ENCODE measurements around the gene SIT1.
"Not testable (repeated sequence)": the region's sequence is repeated elsewhere in the genome, so short reads cannot be mapped to it uniquely, and the experiment has no call there.

The SIT1 gene

DNA sequence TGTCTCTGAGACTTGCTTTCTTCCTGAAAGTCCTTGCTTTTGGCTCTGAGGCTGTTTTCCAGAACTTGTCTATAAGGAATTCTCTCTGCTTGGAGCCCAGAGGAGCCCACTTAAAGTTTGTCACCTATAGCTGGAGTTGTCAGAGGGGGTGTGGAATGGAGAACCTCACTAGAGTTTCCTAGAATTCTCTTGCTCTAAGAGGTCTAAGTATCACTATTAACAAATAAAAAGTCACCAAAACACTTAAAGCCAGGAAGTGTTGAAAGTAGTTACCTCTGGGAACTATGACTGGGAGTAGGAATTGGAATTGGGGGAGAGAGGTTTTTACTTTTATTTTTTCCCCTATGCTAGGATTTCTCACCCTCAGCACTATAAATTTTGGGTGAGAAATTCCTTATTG, 15.0 kb downstream of the SIT1 start:
- no peak for DNase-seq

DNA sequence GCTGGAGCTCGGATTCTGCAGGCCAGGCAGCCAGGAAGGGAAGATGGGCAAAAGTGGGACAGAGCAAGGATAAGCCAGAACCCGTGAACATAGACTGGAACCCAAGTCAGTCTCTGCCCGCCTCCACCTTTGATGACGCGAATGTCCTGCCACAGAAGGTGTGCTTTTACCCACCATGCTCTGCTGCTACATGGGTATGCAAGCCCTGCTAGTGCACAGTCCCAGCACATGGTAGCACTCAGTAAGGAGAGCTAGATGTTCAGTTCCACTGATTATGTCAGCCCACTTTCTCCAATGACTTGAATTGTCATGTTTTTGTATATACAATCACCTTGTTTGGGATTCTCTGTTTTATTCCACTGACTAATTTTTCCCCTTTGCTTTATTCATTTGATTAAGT, 21.1 kb downstream of the SIT1 start:
- DNase-seq: no peak

DNA sequence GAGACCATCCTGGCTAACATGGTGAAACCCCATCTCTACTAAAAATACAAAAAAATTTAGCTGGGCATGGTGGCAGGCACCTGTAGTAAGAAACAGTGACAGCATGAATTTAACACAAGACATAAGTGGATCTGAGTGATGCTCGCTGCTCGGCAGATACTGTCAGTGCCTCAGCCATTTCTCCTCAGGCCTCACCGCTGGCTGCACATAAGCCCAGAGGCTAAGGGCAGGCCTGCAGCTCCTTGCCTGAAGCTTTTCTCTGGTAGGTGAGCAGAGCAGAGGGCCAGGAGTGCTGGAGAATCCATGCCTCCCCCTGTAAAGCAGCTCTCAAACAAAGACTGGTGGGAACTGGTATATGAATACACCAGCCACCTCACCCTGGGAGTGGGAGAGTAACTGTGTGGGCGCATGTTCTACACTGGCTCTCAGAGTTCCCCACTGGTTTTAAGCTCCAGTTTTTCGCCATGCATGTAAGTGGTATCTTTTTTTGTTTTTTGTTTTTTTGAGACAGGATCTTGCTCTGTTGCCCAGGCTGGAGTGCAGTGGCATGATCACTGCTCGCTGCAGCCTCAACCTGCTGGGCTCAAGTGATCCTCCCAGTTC, 22.2 kb downstream of the SIT1 start:
- no peak for DNase-seq

DNA sequence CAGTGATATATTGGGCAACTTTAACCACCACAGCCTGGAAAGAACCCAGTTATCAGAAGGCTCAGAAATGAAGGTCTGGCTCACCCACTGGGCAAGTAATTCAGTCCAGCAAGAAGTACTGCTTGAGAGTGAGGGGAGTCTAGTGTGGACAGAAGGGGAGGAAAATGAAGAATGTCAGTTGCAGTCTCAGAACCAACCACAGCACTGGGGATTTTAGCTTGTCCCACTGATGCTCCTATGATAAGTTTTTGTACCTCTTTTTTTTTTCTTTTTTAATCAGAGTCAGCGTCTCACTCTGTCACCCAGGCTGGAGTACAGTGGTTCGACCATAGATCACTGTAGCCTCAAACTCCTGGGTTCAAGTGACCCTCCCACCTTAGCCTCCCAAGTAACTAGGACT, 23.2 kb downstream of the SIT1 start:
- no peak for DNase-seq

DNA sequence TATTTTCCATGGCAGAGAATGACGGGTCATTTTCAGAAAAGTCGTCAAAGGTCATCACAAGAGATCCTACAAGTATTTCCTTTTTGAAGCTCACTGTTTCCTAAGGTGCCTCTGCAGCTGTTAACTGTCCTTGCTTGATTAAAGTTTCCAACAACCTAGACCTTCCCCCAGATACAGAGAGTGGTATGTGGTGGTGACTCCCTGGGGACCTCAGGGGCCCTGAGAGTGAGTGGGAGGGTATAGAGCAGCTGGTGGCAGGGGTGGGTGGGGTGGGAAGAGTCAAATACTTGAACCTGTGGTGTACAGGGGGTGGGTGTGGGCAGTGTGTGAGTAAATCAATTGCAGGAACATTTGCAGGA, 31.0 kb downstream of the SIT1 start:
- DNase-seq: no peak

DNA sequence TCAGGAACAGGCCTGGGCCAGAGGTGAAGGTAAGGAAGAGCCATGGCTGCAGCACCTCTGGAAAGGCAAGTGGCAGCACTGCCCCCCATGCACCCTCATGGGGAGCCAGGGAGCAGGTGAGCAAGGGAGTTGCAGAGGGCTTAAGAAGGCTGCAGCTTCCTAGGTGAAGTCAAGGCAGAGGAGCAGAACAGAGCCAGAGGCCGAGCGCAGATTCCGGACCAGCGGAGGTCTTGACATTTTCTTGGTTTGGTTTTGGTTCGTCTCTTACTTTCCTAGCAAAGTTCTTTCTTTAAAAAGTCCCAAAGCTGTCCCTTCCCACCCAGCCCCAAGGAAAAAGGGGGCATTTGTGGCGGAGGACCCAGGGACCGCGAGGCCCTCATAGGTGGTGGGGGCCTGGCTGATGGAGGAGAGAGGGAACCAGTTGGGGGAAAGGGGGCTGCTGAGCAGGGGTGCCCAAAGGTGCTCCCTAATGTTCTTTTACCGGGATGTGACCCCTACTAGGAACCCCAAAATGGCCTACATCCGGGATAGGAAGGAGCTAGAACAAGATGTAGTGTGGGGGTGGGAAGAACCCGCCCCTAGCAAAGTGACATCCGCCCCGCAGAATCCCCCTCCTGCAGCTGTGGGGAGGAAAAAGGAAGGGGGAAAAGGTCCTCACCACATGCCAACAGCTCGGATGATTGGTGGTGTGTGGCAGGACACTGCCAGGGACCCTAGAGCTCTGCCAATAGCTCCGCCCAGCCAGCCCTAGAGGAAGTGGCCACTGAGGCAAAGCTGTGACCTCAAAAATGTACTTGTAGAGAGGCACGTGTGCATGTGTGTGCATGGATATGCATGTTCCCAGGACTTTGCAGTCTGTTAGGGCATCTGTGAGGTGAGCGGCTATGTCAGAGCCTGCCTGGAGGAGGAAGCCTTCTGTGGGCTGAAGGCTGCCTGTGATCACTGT, 31.6 kb downstream of the SIT1 start:
- DNase-seq: peak; percentile 43

DNA sequence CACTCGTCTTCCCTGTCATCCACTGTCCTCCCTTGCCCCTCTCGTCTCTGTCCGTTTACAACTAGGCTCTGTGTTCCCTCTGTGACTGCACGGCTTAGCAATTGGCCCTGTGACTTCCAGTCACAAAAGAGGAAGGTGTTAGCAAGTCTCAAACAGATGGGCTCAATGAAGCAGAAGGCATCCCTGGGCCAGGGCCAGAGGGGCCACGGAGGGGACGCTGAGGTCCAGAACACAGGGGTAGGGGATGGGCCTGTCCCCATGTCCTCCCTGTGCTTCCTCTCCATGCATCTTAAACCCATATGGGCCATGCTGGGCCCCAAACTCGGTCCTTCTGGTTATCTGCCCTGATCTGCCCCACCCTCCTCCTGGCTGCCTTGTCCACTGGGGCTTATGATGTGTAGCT, 32.4 kb downstream of the SIT1 start, which contains the start of gene CD72:
Gene CD72 (minus strand): TSS at position 89 of the 403 bp plus-strand sequence. CDS start 110 bp downstream, outside the sequence.
- DNase-seq: no peak

DNA sequence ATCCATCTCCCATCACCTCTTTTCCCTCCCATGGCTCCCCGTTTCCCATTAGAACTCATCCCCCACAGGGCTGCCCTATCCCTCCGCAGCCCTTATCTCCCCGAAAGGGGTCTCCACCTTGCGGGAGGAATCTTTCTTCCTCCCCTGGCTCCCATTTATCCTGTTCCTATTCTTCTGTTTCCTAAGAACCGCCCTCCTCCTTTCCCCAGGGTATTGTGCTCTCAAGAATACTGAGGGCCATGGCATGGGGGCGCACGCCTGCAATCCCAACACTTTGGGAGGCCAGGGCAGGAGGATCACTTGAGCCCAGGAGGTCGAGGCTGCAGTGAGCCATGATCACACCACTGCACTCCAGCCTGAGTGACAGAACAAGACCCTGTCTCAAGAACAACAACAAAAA, 33.2 kb downstream of the SIT1 start:
- DNase-seq: no peak

DNA sequence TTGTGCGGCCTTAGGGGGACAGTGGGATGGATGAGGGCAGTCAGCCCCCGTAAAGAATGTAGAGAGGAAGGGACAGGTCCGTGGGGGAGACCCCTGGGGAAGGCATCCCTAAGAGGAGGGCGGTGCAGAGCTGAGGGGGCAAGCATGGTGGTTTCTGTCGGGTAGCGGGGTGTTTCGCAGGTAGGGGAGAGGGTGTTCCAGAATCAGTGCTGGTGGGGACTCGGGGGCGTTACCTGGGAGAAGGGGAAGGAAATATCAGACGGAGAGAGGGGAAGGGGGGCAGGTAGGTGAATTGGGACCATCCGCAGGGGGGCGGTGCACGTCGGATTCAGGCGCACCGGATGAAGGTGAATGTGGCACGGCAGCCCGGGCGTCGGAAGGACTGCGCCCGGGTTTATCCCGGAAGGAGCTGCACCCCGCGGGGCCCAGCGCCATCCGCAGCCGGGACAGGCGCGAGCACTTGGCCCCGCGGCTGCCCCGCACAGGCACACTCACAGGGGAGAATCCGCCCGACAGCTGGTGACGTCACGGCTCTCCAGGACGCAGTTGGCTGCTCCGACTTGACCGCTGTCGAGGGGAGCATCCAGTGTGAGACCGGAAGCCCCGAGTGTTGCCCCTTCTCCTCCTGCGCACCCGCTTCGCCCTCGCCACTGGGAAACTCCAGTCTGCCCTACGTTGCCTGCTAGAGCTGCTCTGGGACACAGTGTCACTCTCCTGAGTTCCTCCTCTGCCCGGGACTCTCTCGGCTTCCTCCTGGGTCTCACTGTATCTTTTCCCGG, 33.9 kb downstream of the SIT1 start:
- peak; percentile 71 for DNase-seq

DNA sequence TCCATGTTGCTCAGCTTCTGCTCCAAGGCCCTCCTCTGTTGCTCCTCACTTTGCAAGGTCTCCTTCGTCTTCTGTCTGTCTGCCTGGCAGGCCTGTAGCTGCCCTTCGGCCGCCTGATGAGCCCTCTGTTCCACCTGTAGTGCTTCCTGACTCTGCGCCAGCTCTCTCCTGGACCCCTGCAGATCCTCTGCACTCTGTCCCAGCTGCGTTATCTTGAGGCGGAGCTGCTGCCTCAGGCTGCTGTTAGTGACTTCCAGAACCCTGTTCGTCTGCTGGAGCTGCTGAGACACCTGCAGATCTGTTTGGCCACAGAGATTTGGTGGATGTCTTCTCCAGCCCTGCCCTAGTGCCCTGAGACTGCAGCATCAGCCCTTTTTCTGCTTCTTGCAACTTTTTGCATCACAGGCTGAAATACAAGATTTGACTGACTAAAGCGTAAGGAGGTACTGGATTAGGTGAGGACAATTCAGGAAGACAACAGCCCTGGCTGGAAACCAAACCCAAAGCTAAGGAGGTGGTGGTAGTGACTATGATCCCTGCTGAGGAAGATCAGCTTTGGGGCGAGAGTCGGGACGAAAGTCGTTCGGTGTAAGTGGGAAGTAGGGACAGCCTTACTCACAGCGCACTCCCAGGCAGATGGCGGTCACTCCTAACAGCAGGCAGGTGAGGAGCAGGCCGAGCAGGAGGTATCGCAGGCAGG, 34.6 kb downstream of the SIT1 start:
- DNase-seq: no peak

DNA sequence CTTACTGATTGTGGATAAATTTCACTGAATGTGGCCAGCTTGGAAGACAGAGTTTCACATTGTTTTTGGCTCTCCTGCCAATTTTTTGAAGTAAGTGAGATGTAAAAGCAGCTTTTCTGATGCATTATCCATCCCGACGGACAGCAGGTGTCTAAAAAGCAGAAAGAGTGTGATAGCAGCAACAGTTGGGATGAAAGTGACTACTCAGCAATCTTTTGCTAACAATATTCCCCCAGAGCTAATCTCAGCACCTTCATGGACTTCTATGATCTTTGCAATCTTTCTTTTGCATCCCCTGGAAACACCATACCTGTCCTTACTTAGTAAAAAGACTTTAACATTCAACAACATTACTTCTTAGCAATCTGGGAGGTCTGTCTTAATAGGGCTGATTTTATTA, 37.9 kb downstream of the SIT1 start:
- DNase-seq: no peak

DNA sequence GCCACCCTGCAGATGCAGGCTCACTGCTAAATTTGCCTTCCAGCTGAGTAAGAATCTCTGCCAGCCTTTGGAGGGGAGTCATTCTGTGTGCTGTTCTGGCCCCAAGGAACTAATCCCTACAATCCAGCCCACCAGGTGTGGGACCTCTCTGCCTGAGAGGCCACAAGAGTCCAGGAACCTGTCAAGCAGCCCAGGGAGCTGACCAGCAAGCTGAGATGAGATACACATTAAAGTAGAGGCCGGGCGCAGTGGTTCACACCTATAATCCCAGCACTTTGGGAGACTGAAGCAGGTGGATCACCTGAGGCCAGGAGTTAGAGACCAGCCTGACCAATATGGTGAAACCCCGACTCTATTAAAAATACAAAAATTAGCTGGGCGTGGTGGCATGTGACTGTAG, 38.7 kb downstream of the SIT1 start:
- DNase-seq: not testable (repeated sequence)

DNA sequence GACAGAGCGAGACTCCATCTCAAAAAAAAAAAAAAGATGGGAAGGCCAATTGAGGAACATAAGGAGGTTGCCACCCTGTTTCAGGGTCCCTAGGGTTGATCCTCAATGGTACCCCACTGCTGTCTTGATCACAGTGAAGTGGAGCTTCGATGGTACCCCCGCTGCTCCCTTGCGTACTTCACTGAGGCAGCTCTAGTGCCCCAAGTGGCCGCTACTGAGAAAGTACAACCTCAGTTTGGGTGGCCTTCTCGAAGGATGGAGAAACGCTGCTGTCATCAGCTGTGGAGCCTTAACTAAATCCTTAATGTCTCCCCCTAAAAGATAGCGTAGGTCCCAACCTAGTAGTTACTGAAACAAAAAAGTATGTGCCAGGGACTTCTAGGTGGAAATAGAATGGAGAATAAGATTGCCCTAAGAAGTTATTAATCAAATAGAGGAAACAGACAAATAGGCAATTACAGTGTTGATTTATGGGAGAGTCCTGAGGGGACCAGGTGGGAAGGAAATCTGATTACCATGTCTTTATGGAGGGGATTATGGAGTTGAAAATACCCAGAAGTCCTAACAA, 39.4 kb downstream of the SIT1 start:
- peak; percentile 67 for DNase-seq

DNA sequence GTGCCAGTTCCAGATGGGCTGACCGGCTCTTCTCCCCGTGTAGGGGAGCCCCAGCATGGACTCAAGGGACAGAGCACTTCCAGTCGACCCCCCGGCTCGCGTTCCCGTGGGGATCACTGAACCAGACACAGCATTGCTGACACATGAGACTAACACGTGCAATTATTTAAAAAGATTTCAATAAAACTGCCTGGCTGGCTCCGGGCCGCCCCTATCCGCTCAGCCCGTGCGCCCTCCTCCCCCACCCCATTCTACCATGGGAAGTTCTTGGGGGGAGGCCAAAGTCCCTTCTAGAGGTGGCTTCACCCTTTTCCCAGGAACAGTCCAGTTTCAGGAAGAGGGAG, 40.9 kb downstream of the SIT1 start:
- no peak for DNase-seq

DNA sequence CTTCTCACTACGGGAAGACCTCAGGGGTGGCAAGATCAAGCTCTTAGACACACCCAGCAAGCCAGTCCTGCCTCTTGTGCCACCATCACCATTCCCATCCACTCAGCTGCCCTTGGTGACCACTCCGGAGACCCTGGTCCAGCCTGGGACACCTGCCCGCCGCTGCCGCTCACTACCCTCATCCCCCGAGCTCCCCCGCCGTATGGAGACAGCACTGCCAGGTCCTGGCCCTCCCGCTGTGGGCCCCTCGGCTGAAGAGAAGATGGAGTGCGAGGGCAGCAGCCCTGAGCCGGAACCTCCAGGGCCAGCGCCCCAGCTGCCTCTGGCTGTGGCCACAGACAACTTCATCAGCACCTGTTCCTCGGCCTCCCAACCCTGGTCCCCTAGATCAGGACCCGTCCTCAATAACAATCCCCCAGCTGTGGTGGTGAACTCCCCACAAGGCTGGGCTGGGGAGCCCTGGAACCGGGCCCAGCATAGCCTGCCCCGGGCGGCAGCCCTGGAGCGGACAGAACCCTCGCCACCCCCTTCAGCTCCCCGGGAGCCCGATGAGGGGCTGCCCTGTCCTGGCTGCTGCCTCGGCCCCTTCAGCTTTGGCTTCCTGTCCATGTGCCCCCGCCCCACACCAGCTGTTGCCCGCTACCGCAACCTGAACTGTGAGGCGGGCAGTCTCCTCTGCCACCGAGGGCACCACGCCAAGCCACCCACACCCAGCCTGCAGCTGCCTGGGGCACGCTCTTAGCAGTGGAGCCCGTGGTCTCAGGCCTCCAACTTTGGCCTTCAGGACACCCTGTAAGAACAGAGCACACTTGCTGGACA, 41.5 kb downstream of the SIT1 start:
- DNase-seq: no peak

DNA sequence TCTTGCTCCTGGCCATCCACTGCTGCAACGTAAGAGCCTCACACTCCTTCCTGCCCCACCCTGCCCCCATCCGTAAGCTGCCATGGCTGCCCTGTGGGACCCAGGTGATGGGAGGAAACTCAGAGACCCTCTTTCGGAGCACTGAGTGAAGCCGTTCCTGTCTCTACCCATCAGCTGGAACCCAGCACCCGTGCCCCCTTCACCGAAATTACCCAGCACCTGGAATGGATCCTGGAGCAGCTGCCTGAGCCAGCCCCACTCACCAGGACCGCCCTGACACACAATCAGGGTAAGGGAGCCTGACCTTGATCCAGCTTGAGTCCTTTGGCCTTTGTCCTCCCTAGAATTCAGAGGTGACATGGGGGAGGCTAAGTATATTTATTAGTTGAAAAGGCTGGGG, 42.5 kb downstream of the SIT1 start:
- no peak for DNase-seq

DNA sequence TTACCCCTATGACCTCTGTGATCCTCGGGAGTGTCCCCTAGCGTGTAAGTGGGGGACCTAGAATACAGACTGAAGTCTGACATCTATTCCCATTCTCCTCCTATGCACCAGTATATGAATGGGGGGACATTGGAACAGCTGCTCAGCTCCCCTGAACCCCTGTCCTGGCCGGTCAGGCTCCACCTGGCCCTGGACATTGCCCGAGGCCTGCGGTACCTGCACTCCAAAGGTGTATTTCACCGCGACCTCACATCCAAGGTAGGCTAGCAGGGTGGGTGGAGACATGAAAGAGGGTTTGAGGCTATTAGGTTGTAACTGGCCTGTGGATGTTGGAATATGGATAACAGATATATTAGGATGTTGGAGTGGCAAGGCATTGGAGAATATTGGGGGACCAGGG, 44.0 kb downstream of the SIT1 start:
- DNase-seq: no peak

DNA sequence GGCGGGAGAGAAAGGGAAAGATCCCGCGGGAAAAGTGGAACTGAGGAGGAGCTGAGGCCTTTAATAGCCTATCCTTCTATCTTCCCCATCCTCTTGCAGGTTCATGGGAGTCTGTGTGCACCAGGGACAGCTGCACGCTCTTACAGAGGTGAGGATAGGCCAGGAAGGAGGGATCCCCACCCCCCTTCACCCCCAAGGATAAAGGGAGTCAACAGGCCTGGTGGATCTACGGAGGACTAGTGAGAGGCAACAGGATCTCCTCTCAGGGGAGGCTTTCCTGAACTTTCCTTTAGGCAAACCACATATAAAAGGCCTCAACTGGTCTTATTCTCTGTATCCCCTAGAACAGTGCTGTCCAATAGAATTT, 44.6 kb downstream of the SIT1 start:
- DNase-seq: no peak

DNA sequence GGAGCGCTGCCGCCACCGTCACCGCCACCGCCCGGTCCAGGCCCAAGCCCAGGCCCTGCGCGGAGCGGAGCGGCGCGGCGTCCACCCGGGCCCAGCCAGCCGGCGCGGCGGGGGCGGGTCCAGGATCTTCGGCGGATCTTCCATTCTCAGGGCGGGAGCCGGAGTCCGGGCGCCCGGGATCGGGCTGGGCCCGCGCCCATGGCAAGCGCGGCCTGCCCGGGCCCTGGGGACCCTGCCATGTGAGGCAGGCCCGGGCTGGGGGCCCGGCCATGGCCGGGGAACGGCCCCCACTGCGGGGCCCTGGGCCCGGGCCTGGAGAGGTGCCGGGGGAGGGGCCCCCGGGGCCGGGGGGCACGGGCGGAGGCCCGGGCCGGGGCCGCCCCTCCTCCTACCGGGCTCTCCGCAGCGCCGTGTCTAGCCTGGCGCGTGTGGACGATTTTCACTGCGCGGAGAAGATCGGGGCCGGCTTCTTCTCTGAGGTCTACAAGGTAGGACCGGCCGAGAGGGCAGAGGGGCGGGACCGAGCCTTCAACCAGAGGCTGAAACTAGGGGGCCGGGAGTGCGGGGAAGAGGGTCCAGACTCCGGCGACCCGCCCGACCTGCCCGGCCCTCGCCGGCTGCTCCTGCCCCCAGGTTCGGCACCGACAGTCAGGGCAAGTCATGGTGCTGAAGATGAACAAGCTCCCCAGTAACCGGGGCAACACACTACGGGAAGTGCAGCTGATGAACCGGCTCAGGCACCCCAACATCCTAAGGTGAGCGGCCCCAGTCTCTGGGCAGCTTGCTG, 45.2 kb downstream of the SIT1 start:
- DNase-seq: peak; percentile 41

DNA sequence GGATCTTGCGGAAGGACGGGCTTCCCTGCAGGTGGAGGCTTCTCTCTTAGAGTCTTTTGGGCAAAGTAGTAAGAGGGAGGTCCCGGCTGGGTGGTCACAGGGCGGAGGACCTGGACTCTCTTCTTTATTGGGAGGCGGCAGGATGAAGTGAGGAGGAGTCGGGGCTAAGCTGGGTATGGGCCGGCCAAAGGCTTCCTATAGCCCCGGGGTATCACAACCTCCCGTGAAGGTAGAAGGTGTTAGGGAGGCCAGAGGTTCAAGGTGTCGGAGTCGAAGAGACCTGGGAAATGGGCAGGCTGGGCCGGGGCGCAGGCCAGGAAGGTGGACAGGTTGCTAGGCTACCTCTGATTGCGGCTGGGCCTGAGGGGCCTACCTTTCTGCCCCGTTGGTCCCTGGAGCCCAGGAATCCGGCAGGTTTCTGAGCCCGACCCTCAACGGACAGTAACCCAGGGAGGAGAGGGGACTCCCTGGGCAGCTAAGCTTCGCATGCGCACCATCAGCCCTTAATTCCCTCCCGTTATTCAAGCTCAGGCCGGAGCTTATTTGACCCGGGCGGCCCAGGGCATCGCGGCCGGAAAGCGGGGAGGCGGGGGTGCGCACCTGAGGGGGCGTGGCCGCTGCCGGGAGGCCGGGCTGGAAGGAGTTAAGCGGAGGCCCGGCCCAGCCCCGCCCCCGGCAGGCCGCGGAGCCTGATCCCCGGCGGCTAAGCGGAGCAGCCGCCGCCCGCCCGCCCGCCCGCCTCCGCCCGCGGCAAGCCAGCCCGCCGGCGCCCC, 46.0 kb downstream of the SIT1 start, which contains the start of gene TESK1:
Gene TESK1 (plus strand): TSS at position 685 of the 773 bp plus-strand sequence. CDS start 358 bp downstream, outside the sequence.
- DNase-seq: peak; percentile 91

Measured in activated CD4-positive, alpha-beta T cell treated with anti-CD3 and anti-CD28 coated beads, Interleukin-2, Interleukin-6, amounts not matched to agents 100 ng/mL and 50 ng/mL, durations not matched to agents 16 hours and 8 hours (primary cell).